HG03135 (cell line): ENCODE results near the gene KIRREL1.

ENCODE experiments used
- ATAC-seq: cut with Tn5 transposase; IDR thresholded peaks from one replicate; pipeline ENCODE4 v1.9.1; 2021; ENCODE audit warnings: mild to moderate bottlenecking, moderate library complexity; ENCODE audit not compliant: unreplicated experiment

Gene KIRREL1

DNA sequence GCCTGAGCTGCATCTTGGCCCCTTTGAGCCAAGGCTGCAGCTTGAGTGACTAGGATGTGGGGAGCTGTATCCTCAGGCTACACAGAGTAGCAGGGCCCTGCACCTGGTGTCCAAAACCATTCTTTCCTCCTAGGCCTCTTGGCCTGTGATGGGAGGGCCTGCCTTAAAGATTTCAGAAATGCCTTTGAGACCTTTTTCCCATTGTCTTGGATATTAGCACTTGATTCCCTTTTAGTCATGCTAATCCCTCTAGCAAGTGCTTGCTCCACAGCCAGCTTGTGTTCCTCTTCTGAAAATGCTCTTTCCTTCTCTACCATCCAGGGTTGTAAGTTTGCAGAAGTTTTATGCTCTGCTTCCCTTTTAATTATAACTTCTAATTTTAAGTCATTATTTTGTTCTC, 21.7 kb upstream of the KIRREL1 start:
- no peak for ATAC-seq

GRCh38 chr1:157975228-157975950, 18.1 kb upstream of the KIRREL1 start:
- ATAC-seq = no peak

DNA sequence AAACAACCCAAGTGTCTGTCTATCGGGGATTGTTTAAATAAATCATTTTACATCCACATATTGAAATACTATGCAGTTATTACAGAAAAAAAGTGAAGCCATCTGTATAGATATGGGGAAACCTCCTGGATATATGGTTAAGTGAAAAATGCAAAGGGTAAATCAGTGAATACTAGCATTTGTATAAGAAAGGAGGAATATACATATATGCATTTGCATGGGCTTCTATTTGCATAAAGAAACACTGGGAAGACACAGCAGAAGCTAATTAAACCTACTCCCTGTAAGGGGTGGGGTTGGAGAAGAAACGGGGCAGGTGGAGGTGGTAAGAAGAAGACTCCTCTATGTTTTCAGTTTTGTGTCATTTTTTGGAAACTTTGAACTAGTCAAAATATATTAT, 16.6 kb upstream of the KIRREL1 start:
- ATAC-seq = no peak

- no peak for ATAC-seq
Measured at GRCh38 chr1:157978586-157979403, 14.7 kb upstream of the KIRREL1 start.

- no peak for ATAC-seq
Measured at GRCh38 chr1:157982136-157982535, 11.3 kb upstream of the KIRREL1 start.

DNA sequence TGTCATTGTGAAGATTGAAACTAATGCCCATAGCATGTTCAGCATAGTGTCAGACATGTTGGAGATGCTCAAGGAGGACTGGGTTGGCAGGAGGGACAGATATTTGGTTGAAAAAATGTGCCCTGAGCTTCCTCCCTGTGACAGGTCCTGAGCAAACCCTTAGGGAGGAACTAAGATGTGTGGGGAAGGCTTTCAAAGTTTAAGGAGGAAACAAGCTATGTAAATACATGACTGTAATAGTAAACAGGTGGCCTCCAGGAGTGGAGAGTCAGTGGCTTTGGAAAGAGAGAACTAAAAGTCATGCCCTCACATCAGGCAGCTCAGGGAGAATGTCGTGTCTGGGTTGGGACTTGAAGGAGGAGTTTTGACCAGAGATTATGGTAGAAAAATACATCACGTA, 9.7 kb upstream of the KIRREL1 start:
- ATAC-seq = no peak

DNA sequence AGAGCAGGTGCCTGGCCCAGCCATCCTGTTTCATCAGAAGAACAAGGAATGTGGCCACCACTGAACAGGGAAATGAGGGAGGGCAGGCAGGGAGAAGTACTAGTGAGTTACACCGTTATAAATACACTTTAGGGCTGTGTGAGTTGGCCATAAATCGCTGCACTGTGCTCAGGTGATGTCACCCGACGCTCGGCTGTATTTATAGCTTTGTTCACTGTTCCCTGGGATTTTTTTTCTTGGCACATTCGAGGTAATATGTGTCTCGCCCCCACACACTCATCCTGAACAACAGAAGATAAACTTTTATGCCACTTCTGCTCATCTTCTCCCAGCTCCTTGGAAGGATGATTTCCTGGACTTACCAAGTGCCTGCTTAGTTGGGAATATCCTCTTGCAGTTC, 9.0 kb upstream of the KIRREL1 start:
- ATAC-seq = no peak

DNA sequence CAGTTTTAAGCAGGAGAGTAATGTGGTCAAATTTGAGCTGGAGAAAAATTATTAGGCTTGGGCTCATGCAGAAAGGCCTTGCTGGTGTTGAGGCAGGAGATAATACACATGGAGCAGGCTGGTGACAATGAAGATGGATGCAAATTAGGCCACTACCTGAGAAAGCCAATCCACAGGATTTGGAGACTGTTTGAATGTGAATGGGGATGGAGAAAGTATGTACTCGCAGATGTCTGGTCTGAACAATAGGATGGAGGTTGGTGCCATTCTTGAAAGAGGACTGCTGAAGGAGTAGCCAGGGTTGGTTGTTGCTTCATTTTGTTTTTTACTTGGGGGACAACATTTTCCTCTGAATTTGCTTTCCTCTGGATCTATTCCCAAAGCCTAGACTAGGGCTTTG, 8.0 kb upstream of the KIRREL1 start:
- ATAC-seq = no peak

DNA sequence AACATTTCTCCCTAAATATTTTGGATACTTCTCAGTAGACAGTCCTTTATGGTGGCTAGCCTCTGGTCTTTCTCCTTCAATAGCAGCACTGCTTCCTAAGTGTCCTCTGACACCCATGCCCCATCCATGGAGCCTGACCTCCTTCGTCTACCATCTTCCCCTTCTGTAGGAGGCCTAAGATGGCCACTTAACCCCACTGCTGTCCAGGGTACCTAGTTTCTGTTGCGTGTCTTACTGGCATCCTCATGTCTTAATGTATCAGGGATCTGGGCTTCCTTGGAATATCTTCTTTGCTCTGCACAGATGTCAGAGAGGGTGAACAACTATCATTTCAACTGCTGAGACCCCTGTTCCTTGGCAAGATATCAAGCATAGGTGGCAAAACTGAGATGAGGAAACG, 5.4 kb upstream of the KIRREL1 start:
- ATAC-seq = no peak

- no peak for ATAC-seq
Measured at GRCh38 chr1:157992031-157992832, 1.2 kb upstream of the KIRREL1 start.

- ATAC-seq = no peak
Measured at GRCh38 chr1:157992833-157993146, 655 bp upstream of the KIRREL1 start.

- no peak for ATAC-seq
Measured at GRCh38 chr1:157993918-157994605, 617 bp downstream of the KIRREL1 start.

DNA sequence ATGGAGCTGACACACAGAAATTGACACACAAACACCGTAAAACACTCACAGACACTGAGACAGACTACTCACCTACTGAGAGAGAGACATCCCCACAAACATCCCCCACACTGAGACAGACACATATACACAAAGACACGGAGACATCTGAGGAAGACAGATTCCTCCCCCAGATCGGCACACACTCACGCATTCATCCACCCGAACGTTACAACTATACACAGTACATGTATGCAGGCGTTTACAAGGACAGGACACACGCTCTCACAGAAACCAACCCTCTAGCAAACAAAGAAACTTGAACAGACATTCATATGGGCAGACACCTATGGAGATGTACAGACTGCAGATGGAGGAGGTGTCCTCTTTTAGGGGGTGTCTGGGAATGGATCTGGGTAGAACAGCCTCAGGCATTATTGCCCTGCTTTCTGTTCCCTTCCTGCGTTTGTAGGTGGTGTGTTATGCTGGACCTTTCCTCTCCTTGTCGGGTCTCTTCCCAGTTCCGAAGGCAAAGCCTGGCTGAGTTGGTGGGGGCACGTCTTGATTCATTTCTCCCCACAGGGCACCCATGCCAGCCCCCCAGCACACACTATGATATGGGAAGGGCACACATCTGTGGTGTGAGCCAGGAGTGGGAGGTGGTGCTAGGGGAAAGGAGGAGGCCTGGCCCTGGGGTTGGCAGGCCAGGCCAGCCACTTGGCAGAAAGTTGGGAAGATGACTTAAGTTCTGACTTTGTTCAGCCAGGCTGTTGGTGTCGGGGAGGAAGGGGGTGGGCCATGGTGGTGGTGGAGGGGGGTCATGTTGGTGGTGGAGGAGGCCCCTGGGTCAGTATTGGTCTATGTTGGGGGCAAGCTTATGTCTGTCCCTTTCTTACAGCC, 1.5 kb downstream of the KIRREL1 start:
- no peak for ATAC-seq

GRCh38 chr1:157995583-157996169, 2.2 kb downstream of the KIRREL1 start:
- ATAC-seq = no peak

GRCh38 chr1:157996433-157996832, 3.0 kb downstream of the KIRREL1 start:
- ATAC-seq = no peak

DNA sequence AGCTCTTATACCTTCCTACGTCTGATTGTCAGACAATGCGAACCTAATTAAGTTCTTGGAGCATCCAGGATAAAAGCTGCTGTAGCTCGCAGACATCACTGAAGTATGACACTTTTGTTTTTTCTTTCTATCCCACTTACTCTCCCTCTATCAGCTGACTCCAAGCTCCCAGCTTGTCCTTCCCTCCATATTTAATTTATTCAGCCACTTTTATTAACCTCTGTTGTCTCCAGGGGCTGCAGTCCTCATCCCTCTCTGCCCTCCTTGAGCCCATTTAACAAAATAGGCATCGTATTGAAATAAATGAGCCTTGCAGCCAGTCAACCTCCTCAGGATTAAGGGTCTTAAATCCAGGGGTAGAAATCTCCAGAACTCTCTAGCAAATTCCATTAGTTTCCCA, 7.1 kb downstream of the KIRREL1 start:
- ATAC-seq = no peak

- no peak for ATAC-seq
Measured at GRCh38 chr1:158002022-158002630, 8.7 kb downstream of the KIRREL1 start.

GRCh38 chr1:158002631-158003405, 9.4 kb downstream of the KIRREL1 start:
- ATAC-seq = no peak

DNA sequence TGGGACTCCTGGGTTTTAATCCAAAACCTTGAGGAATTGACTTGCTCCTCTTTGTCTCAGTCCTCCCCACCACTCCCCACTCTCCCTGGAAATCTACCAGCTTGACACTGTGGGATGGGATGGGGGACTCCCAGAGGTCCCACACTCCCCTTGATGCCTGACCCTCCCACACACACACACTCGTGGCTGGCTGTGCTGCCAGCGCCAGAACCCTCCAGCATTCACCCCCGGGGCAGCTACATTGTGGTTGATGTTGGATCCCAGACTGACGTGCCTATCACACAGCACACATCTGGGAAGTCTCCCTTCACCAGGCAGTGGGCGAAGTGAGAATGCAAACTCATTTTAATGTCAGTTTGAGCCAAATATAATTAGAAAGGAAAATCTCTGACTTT, 10.0 kb downstream of the KIRREL1 start:
- ATAC-seq = no peak
